Mucosa of descending colon (tissue), 3 donors: ENCODE results near the gene FAM117B. TPM values are rescaled to one million over a fixed set of nuclear protein-coding genes. Genes with fewer than 3 reads are reported as not detected.

Experiments used
- ATAC-seq: fragments of 200-7000 bp; cut with Tn5 transposase; one replicate; pipeline ENCODE4 v1.9.1; 2020; ENCODE audit warnings: mild to moderate bottlenecking, moderate library complexity
- DNase-seq, 3 donors: peaks; one replicate each; pipeline ENCODE4 v3.0.0-alpha.2; 2020
- H3K36me3 ChIP-seq: fragments of 200-600 bp; one replicate; pipeline ENCODE4 v1.8.0; 2021; ENCODE audit warnings: low read depth, mild to moderate bottlenecking
- H3K4me1 ChIP-seq: fragments of 200-600 bp; one replicate; pipeline ENCODE4 v1.8.0; 2021; ENCODE audit warnings: low read depth, mild to moderate bottlenecking
- H3K4me3 ChIP-seq: fragments of 200-600 bp; one replicate; pipeline ENCODE4 v1.8.0; 2021; ENCODE audit warnings: mild to moderate bottlenecking
- H3K9me3 ChIP-seq: fragments of 200-600 bp; one replicate; pipeline ENCODE4 v1.8.0; 2021; ENCODE audit warnings: mild to moderate bottlenecking
- CTCF ChIP-seq: fragments of 200-600 bp; IDR thresholded peaks from one replicate; pipeline ENCODE4 v1.8.0; 2022; ENCODE audit warnings: antibody characterized with exemption, mild to moderate bottlenecking
- intact Hi-C, 2 donors: fragments of 100-400 bp; cut with DNase I in 1 of 2; cut with micrococcal nuclease in 1 of 2; formaldehyde crosslinking; loops; one replicate each; pipeline versions ENCODE4 v1.11.0 to v1.11.1; 2022; cut with DNase I, micrococcal nuclease
- total RNA-seq, 3 donors: library from RNA; stranded (reverse); fragmentation: NEBNext Ultra II Directional in 2 of 3; extraction: Animal tissue kit (Norgen Biotek cat#: 25700) in 2 of 3; gene quantifications; one replicate each; pipeline versions ENCODE4 v1.2.1 to v1.2.4, GENCODE V29; 2021 to 2023
- donor health status: DM: no; HTN: no; CAD: no; lungs with moderate emphysema.
- donor health status: DM: no; HTN: no; CAD: no.
- donor health status: DM: no; HTN: yes; CAD: no.

FAM117B gene
- total RNA-seq, 3 donors from 2014 or later: 11.5 to 21.7 (median 15.4) TPM

GRCh38 chr2:202690321-202690900, 55.6 kb downstream of the FAM117B start:
- ATAC-seq: no peak
- intact Hi-C loops: no loop called here
- no peak for DNase-seq
- H3K9me3 ChIP-seq: no peaks in the 10 kb centered on the region
- H3K4me1 ChIP-seq: no peaks in the 10 kb centered on the region
- no peaks in the 10 kb centered on the region for H3K36me3 ChIP-seq
- H3K4me3 ChIP-seq: no peak overlapping the region
- TF ChIP-seq CTCF: no peak

DNA sequence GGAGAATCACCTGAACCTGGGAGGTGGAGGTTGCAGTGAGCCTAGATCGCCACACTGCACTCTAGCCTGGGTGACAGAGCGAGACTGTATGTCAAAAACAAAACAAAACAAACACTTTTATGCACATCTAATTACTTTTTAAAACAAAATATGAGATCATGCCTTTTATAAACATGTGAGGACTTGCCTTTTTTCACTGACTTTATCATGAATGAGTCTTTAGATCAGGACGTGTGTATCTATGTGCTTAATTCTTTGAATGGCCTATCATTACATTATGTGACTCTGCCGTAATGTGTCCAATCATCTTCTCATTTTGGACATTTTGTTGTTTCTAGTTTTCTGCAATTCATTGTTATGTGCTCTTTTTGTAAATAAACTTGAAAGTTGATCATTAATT, 58.7 kb downstream of the FAM117B start:
- intact Hi-C loops: no loop called here
- H3K9me3 ChIP-seq: no peaks in the 10 kb centered on the region
- no peak for ATAC-seq
- no peak overlapping the region for H3K4me3 ChIP-seq
- no peaks in the 10 kb centered on the region for H3K36me3 ChIP-seq
- DNase-seq: no peak
- no peak for TF ChIP-seq CTCF
- no peaks in the 10 kb centered on the region for H3K4me1 ChIP-seq

DNA sequence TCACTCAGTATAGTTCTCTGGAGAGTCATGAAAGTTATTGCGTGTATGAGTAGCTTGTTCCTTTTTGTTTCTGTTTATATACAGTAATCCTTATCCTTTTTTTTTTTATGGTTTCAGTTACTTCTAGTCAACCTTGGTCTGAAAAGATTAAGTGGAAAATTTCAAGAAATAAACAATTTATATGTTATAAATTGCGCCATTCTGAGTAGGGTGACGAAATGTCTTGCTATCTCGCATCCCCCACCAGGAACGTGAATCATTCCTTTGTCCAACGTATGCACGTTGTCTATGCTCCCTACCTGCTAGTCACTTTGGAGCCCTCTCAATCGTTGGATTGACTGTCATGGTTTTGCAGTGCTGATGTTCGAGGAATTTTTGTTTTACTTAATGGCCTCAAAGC, 60.4 kb downstream of the FAM117B start:
- H3K36me3 ChIP-seq: no peaks in the 10 kb centered on the region
- no peak overlapping the region for H3K4me3 ChIP-seq
- intact Hi-C loops: no loop called here
- ATAC-seq (no peak), DNase-seq (no peak)
- no peak for TF ChIP-seq CTCF
- H3K9me3 ChIP-seq: no peaks in the 10 kb centered on the region
- H3K4me1 ChIP-seq: no peaks in the 10 kb centered on the region

GRCh38 chr2:202700075-202700901, 65.5 kb downstream of the FAM117B start:
- ATAC-seq (no peak), DNase-seq (no peak)
- H3K36me3 ChIP-seq: no peaks in the 10 kb centered on the region
- no peak for TF ChIP-seq CTCF
- H3K4me1 ChIP-seq: no peaks in the 10 kb centered on the region
- intact Hi-C loops: no loop called here
- H3K4me3 ChIP-seq: no peak overlapping the region
- H3K9me3 ChIP-seq: no peaks in the 10 kb centered on the region

DNA sequence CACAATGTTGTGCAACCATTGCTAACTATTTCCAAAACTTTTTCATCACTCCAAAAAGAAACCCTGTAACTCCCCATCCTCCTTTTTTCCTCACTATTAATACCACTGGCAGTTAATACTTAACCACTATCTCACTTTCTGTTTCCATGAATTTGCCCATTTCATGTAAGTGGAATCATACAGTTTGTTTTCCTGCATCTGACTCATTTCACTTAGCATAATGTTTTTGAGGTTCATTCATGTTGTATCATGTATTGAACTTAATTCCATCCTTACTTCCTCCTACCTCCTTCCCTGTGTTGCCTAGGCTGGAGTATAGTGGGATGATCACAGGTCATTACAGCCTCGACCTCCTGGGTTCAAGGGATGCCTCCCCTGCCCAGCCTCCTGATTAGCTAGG, 68.3 kb downstream of the FAM117B start:
- H3K4me3 ChIP-seq: no peak overlapping the region
- H3K36me3 ChIP-seq: no peaks in the 10 kb centered on the region
- no peak for TF ChIP-seq CTCF
- no peaks in the 10 kb centered on the region for H3K9me3 ChIP-seq
- no peak for DNase-seq
- no peaks in the 10 kb centered on the region for H3K4me1 ChIP-seq
- intact Hi-C loops: no loop called here
- ATAC-seq: no peak
